Neuronal stem cell (in vitro differentiated cells): ENCODE data around the gene ZCCHC12.

ENCODE experiments used
- DNase-seq: peaks from one replicate; pipeline ENCODE4 v3.0.0-alpha.2; 2013; ENCODE audit warnings: low spot score
- H2AFZ ChIP-seq: one replicate; pipeline ENCODE4 v1.6.1; 2013; ENCODE audit warnings: mild to moderate bottlenecking, low read length, inconsistent platforms
- H2AK5ac ChIP-seq: 2 replicates; pipeline ENCODE4 v1.6.1; 2013; ENCODE audit warnings: low read depth, mild to moderate bottlenecking, inconsistent platforms, low read length, moderate library complexity, mixed read lengths
- H2BK120ac ChIP-seq: 2 replicates; pipeline ENCODE4 v1.6.1; 2013; ENCODE audit warnings: low read depth, mild to moderate bottlenecking, inconsistent platforms, low read length, moderate library complexity, mixed read lengths
- H2BK12ac ChIP-seq: one replicate; pipeline ENCODE4 v1.6.1; 2013; ENCODE audit warnings: low read length, inconsistent platforms
- H2BK15ac ChIP-seq: 2 replicates; pipeline ENCODE4 v1.6.1; 2013; ENCODE audit warnings: mild to moderate bottlenecking, low read length, inconsistent platforms, mixed read lengths
- H2BK5ac ChIP-seq: one replicate; pipeline ENCODE4 v1.6.1; 2013; ENCODE audit warnings: inconsistent platforms, mild to moderate bottlenecking, low read length, moderate library complexity
- H3K14ac ChIP-seq: one replicate; pipeline ENCODE4 v1.6.1; 2013; ENCODE audit warnings: low read length, inconsistent platforms
- H3K18ac ChIP-seq: 2 replicates; pipeline ENCODE4 v1.6.1; 2013; ENCODE audit warnings: low read length, inconsistent platforms
- H3K23ac ChIP-seq: 2 replicates; pipeline ENCODE4 v1.6.1; 2013; ENCODE audit warnings: low read depth, mild to moderate bottlenecking, mixed read lengths, low read length, inconsistent platforms; ENCODE audit not compliant: poor library complexity
- H3K27ac ChIP-seq: replicated peaks from 3 replicates; pipeline ENCODE4 v1.5.1; 2013; ENCODE audit warnings: low read length, inconsistent platforms
- H3K27me3 ChIP-seq, 3 experiments: 2 replicates each; pipeline ENCODE4 v1.6.1; 2013; ENCODE audit warnings: low read length in 3 of 3, mild to moderate bottlenecking in 2 of 3, inconsistent platforms in 1 of 3, low read depth in 1 of 3, mixed read lengths in 1 of 3, moderate library complexity in 1 of 3; ENCODE audit not compliant: control insufficient read depth in 3 of 3, insufficient read depth in 3 of 3
- H3K36me3 ChIP-seq, 2 donors: replicated peaks in 1 of 2; 2 replicates each; pipeline ENCODE4 v1.6.1; 2013; ENCODE audit warnings: low read length in 2 of 2; ENCODE audit not compliant: control insufficient read depth in 2 of 2, insufficient read depth in 2 of 2
- H3K4ac ChIP-seq: 2 replicates; pipeline ENCODE4 v1.6.1; 2013; ENCODE audit warnings: inconsistent platforms, mild to moderate bottlenecking, low read length, moderate library complexity
- H3K4me1 ChIP-seq, 2 donors: 1 replicate in 1 of 2; 2 replicates in 1 of 2; pipeline ENCODE4 v1.6.1; 2013; ENCODE audit warnings: low read length in 2 of 2, low read depth in 1 of 2; ENCODE audit not compliant: control insufficient read depth in 2 of 2, insufficient read depth in 1 of 2
- H3K4me2 ChIP-seq: one replicate; pipeline ENCODE4 v1.6.1; 2013; ENCODE audit warnings: mild to moderate bottlenecking, low read length, inconsistent platforms; ENCODE audit not compliant: insufficient read depth, poor library complexity, severe bottlenecking
- H3K4me3 ChIP-seq, 2 donors: 2 replicates each; pipeline ENCODE4 v1.5.1; 2013; ENCODE audit warnings: low read length in 2 of 2, mild to moderate bottlenecking in 2 of 2, inconsistent platforms in 1 of 2, moderate library complexity in 1 of 2
- H3K79me1 ChIP-seq: one replicate; pipeline ENCODE4 v1.6.1; 2013; ENCODE audit warnings: low read depth, mild to moderate bottlenecking, inconsistent platforms, low read length, moderate library complexity
- H3K9ac ChIP-seq: one replicate; pipeline ENCODE4 v1.6.1; 2013; ENCODE audit warnings: mild to moderate bottlenecking, low read depth, low read length, inconsistent platforms; ENCODE audit not compliant: poor library complexity
- H3K9me3 ChIP-seq, 2 donors: replicated peaks in 1 of 2; 2 replicates each; pipeline versions ENCODE3 to v1.6.1; 2013; ENCODE audit warnings: low read length in 2 of 2, mild to moderate bottlenecking in 2 of 2, inconsistent platforms in 1 of 2, low read depth in 1 of 2, mixed read lengths in 1 of 2, moderate library complexity in 1 of 2; ENCODE audit not compliant: control insufficient read depth in 2 of 2, insufficient read depth in 1 of 2
- H4K8ac ChIP-seq: one replicate; pipeline ENCODE4 v1.6.1; 2013; ENCODE audit warnings: low read depth, mild to moderate bottlenecking, inconsistent platforms, low read length, moderate library complexity
- H4K91ac ChIP-seq: one replicate; pipeline ENCODE4 v1.6.1; 2013; ENCODE audit warnings: low read length, low read depth, mild to moderate bottlenecking, inconsistent platforms; ENCODE audit not compliant: poor library complexity
- WGBS, 2 donors: extraction: QIAGEN DNeasy Blood & Tissue Kit; methylation state at CpG; one replicate each; pipeline ENCODE4 v1.1.7; 2013; ENCODE audit warnings: missing lambda C conversion rate in 2 of 2, mixed read lengths in 1 of 2; ENCODE audit not compliant: insufficient read length in 2 of 2, insufficient replicate concordance in 1 of 2; ENCODE audit errors: extremely low coverage in 2 of 2; 5-methylcytosine and 5-hydroxymethylcytosine counted together

ZCCHC12 gene

GRCh38 chrX:118867251-118867650 lies 43.6 kb downstream of the ZCCHC12 start:
- Histone ChIP-seq H3K27me3 (peaks cover 0 to 10% (median 0%) of the 10 kb centered on the region in 3 experiments), H3K4ac (no peak overlapping the region), H3K79me1 (no peaks in the 10 kb centered on the region), H2BK15ac (no peak overlapping the region), H3K14ac (no peak overlapping the region), H3K4me2 (no peak overlapping the region), H2BK120ac (no peak overlapping the region), H4K8ac (no peak overlapping the region), H3K36me3 (no peaks in the 10 kb centered on the region), H3K23ac (no peak overlapping the region), H3K27ac (no peak overlapping the region), H3K9me3 (no peaks in the 10 kb centered on the region), H2AFZ (no peak overlapping the region), H3K18ac (no peak overlapping the region), H2BK5ac (no peak overlapping the region), H3K4me3 (no peak overlapping the region), H2BK12ac (no peak overlapping the region), H3K4me1 (no peaks in the 10 kb centered on the region), H2AK5ac (no peak overlapping the region), H3K9ac (no peak overlapping the region), H4K91ac (no peak overlapping the region)
- no peak for DNase-seq
- WGBS, 2 donors, result no CpG with 5 or more reads among the region's 3 CpGs

- WGBS, 2 donors, result no CpG with 5 or more reads among the region's 4 CpGs
- no peak overlapping the region for H3K27ac ChIP-seq
- H2AFZ ChIP-seq, result no peak overlapping the region
- H2BK120ac ChIP-seq, result no peak overlapping the region
- no peak overlapping the region for H3K4me2 ChIP-seq
- H3K4me3 ChIP-seq, result no peak overlapping the region
- no peaks in the 10 kb centered on the region for H3K4me1 ChIP-seq
- DNase-seq, result no peak
- no peak overlapping the region for H2AK5ac ChIP-seq
- no peak overlapping the region for H2BK5ac ChIP-seq
- H3K4ac ChIP-seq, result no peak overlapping the region
- H3K36me3 ChIP-seq, result no peaks in the 10 kb centered on the region
- no peak overlapping the region for H4K91ac ChIP-seq
- H3K9ac ChIP-seq, result no peak overlapping the region
- H2BK15ac ChIP-seq, result no peak overlapping the region
- no peak overlapping the region for H3K23ac ChIP-seq
- no peaks in the 10 kb centered on the region for H3K9me3 ChIP-seq
- H4K8ac ChIP-seq, result no peak overlapping the region
- H3K79me1 ChIP-seq, result no peaks in the 10 kb centered on the region
- no peak overlapping the region for H3K14ac ChIP-seq
- no peak overlapping the region for H3K18ac ChIP-seq
- H2BK12ac ChIP-seq, result no peak overlapping the region
- no peaks in the 10 kb centered on the region for H3K27me3 ChIP-seq
Observed at GRCh38 chrX:118872102-118872566, 48.5 kb downstream of the ZCCHC12 start.
